MCF 10A (cell line): Measurements from ENCODE around the gene SUGCT. TPM values are rescaled to one million over a fixed set of nuclear protein-coding genes. Genes with fewer than 3 reads are reported as not detected.
A peak's percentile ranks its signal among the peaks of the same experiment; 100 is the strongest.

ENCODE experiments used
- BruUV-seq: library from RNA; stranded (reverse); fragments of 400-500 nt; replicated peaks from 2 replicates; lab custom pipeline; 2021; lab: Mats Ljungman, UMichigan
- CTCF ChIA-PET: fragments of 300-600 bp; sonication (Branson Sonifier 250); formaldehyde crosslinking; extraction: SDS; loops from one replicate; lab custom pipeline; 2021; ENCODE audit warnings: antibody characterized with exemption, inconsistent platforms; lab: Yijun Ruan, JAX
- POLR2A ChIA-PET: fragments of 300-600, 350-650 bp; sonication (Branson Sonifier 250); formaldehyde crosslinking; extraction: SDS; loops from one replicate; lab custom pipeline; 2020; ENCODE audit warnings: antibody characterized with exemption, inconsistent platforms; lab: Yijun Ruan, JAX
- DNase-seq: peaks from one replicate; pipeline ENCODE4 v3.0.0-alpha.2; 2018; ENCODE audit not compliant: unreplicated experiment
- H3K27ac Mint-ChIP-seq: one replicate; pipeline ENCODE4 v1.8.0; 2022; ENCODE audit warnings: mild to moderate bottlenecking, low read depth, mixed read lengths; ENCODE audit not compliant: unreplicated experiment
- H3K27me3 Mint-ChIP-seq: one replicate; pipeline ENCODE4 v1.8.0; 2022; ENCODE audit warnings: mixed read lengths; ENCODE audit not compliant: insufficient read depth, unreplicated experiment
- H3K36me3 Mint-ChIP-seq: one replicate; pipeline ENCODE4 v1.8.0; 2022; ENCODE audit warnings: mild to moderate bottlenecking, moderate library complexity, mixed read lengths; ENCODE audit not compliant: insufficient read depth, unreplicated experiment
- H3K4me1 Mint-ChIP-seq: one replicate; pipeline ENCODE4 v1.8.0; 2022; ENCODE audit warnings: mixed read lengths; ENCODE audit not compliant: insufficient read depth, unreplicated experiment
- H3K4me3 Mint-ChIP-seq: one replicate; pipeline ENCODE4 v1.8.0; 2022; ENCODE audit warnings: mild to moderate bottlenecking, moderate library complexity, mixed read lengths; ENCODE audit not compliant: unreplicated experiment
- H3K9me3 Mint-ChIP-seq: one replicate; pipeline ENCODE4 v1.8.0; 2022; ENCODE audit warnings: mixed read lengths; ENCODE audit not compliant: unreplicated experiment
- CTCF ChIP-seq: fragments of 200-600 bp; IDR thresholded peaks from one replicate; pipeline ENCODE4 v1.8.0; 2022; ENCODE audit warnings: antibody characterized with exemption, mild to moderate bottlenecking; ENCODE audit not compliant: unreplicated experiment
- intact Hi-C: fragments of 100-400 bp; cut with micrococcal nuclease; formaldehyde crosslinking; loops from 2 replicates; pipeline ENCODE4 v1.14.1; 2022
- total RNA-seq: library from RNA; stranded (reverse); gene quantifications from 2 replicates; pipeline ENCODE4 v1.2.3, GENCODE V29; 2022

SUGCT gene
- total RNA-seq, 1 experiment from 2014 or later, result 25.4 TPM

- H3K4me1 Mint-ChIP-seq, result peaks cover 6% of the 10 kb centered on the region
- H3K36me3 Mint-ChIP-seq, result no peaks in the 10 kb centered on the region
- H3K27ac Mint-ChIP-seq, result no peak overlapping the region
- DNase-seq, result peak; percentile 53
- H3K9me3 Mint-ChIP-seq, result no peaks in the 10 kb centered on the region
- TF ChIP-seq CTCF, result no peak
- H3K4me3 Mint-ChIP-seq, result no peak overlapping the region
- intact Hi-C loops, result no loop called here
- BruUV-seq, result no TSS peak
- H3K27me3 Mint-ChIP-seq, result no peaks in the 10 kb centered on the region
- POLR2A ChIA-PET, result no interaction called here
- CTCF ChIA-PET, result interaction anchor here (0.6 kb wide), 2 partner anchors 69 to 94 kb away, joined by 3 to 6 read pairs; no protein-coding TSS in a partner anchor
Measured at GRCh38 chr7:40516376-40516775, 381.6 kb downstream of the SUGCT start.

GRCh38 chr7:40519009-40519408 is 384.2 kb downstream of the SUGCT start:
- intact Hi-C loops, result no loop called here
- Mint-ChIP-seq H3K36me3 (no peaks in the 10 kb centered on the region), H3K4me3 (no peak overlapping the region), H3K4me1 (peaks cover 6% of the 10 kb centered on the region), H3K27me3 (no peaks in the 10 kb centered on the region), H3K27ac (no peak overlapping the region), H3K9me3 (no peaks in the 10 kb centered on the region)
- ChIA-PET CTCF (interaction anchor here (1.0 kb wide), 2 partner anchors 12 to 1186 kb away, joined by 3 read pairs; no protein-coding TSS in a partner anchor), POLR2A (interaction anchor here (0.6 kb wide), 1 partner anchor 46 kb away, joined by 3 read pairs; no protein-coding TSS in a partner anchor)
- no peak for TF ChIP-seq CTCF
- BruUV-seq, result no TSS peak
- DNase-seq, result no peak

- no TSS peak for BruUV-seq
- no peak for DNase-seq
- Mint-ChIP-seq H3K4me3 (no peak overlapping the region), H3K36me3 (no peaks in the 10 kb centered on the region), H3K9me3 (no peaks in the 10 kb centered on the region), H3K27ac (no peak overlapping the region), H3K4me1 (peaks cover 6% of the 10 kb centered on the region), H3K27me3 (no peaks in the 10 kb centered on the region)
- CTCF ChIA-PET, result no interaction called here
- POLR2A ChIA-PET, result no interaction called here
- intact Hi-C loops, result no loop called here
- no peak for TF ChIP-seq CTCF
Measured at GRCh38 chr7:40520986-40521738, 386.4 kb downstream of the SUGCT start.

GRCh38 chr7:40525764-40526163 is 391.0 kb downstream of the SUGCT start:
- no peak overlapping the region for H3K27ac Mint-ChIP-seq
- H3K27me3 Mint-ChIP-seq, result no peaks in the 10 kb centered on the region
- no peak for TF ChIP-seq CTCF
- intact Hi-C loops, result no loop called here
- no peaks in the 10 kb centered on the region for H3K9me3 Mint-ChIP-seq
- POLR2A ChIA-PET, result interaction anchor here (0.6 kb wide), 1 partner anchor 19 kb away, joined by 3 read pairs; no protein-coding TSS in a partner anchor
- no peak for DNase-seq
- no peaks in the 10 kb centered on the region for H3K36me3 Mint-ChIP-seq
- CTCF ChIA-PET, result interaction anchor here (0.6 kb wide), 1 partner anchor 333 kb away, joined by 4 read pairs; no protein-coding TSS in a partner anchor
- no peaks in the 10 kb centered on the region for H3K4me1 Mint-ChIP-seq
- H3K4me3 Mint-ChIP-seq, result no peak overlapping the region
- BruUV-seq, result no TSS peak
